GM12873 (cell line): ENCODE measurements around the gene DGKG.

Experiments
- CTCF ChIP-seq: IDR thresholded peaks from 2 replicates; pipeline ENCODE4 v1.5.1; 2012; ENCODE audit warnings: low read depth, mild to moderate bottlenecking, moderate library complexity, low read length, control low read depth; ENCODE audit not compliant: insufficient read depth; ENCODE audit errors: missing control alignments

The DGKG gene

GRCh38 chr3:186318135-186318534 is 43.9 kb downstream of the DGKG start:
- no peak for TF ChIP-seq CTCF

DNA sequence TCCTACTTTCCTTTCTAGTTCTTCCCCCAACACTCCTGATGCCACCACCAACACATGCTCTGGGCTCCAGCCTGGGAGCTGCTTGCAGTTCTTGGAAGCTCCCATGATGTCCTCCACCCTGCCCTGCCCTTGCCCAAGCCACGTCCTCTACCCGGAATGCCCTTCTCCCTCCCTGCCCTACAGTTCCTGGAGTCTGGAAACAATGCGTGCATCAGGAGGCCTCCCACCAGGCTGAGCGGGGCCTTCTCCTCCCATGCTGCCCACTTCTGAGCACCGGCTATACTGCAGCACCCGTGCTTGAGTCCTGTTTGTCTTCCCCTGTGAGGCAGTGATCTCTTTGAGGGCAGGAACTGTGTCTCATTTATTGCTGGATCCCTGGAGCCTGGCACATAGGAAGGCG is 44.6 kb downstream of the DGKG start:
- TF ChIP-seq CTCF = no peak

DNA sequence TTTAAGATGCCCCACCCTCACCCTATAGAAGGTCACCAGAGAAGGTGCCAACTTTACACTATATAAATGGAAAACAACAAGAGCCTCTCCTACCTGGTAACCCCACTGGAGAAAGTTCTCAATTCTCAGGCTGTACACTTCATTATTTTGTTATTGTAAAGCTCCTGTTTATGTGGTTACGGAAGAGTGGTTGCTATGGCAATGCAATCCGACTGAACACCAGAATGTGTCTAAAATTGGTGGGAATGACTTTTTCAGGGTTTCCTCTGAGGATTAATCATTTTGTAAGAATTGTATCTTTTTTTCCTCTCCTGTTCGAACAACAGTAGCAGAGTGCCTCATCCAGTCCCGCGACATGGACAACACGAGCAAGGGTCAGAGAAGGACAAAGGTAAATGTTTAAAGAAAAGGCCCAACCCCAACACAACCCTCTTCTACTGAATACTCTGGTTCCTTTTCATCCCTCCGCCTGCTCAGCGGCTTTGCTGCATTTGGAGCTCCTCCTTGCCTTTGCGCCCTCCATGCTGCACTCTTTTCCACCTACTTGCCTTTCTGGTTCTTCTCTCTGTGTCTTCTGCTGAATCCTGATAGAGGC is 45.3 kb downstream of the DGKG start:
- TF ChIP-seq CTCF = no peak

DNA sequence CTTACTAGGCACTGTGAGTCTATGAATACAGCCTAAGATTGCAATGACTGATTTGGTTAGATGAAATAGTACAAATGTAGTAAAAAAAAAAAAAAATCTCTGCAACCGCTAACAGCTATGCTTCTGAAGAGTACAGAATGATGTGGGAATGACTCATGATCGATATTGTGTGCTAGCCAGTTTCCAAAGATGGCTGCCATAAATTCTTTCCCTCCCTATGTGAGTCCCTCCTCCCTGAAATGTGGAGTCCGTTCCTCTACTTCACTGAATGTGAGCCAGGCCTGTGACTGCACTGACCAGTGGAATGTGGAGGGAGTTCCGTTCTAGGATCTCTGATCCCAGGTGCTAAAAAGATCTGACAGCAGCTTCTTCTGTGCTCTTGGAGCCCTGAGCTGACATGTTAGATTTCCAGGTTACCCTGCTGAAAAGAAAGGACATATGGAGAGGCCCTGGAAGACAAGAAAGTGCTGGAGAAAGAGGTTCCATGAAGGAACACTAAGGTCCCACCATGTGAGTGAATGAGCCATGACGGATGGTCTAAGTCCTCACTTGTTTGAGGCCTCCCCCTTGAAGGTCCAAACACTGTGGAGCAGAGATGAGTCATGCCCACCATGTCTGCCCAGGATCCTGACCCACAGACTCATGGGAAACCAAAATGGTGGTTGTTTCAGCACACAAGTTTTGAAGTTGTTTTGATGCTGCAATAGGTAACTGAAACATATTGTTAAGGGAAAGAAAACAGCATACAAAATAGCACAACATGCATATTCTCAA is 46.3 kb downstream of the DGKG start:
- TF ChIP-seq CTCF = no peak

- no peak for TF ChIP-seq CTCF
These were observed 47.1 kb downstream of the DGKG start for GRCh38 chr3:186314896-186315295.

GRCh38 chr3:186311441-186311840 is 50.6 kb downstream of the DGKG start:
- no peak for TF ChIP-seq CTCF

- TF ChIP-seq CTCF = no peak
These were observed 53.5 kb downstream of the DGKG start for GRCh38 chr3:186308549-186308948.
